ENCODE results near the gene IMPA2. TPM values are rescaled to one million over a fixed set of nuclear protein-coding genes. Genes with fewer than 3 reads are reported as not detected.
"Not testable (repeated sequence)": the region's sequence is repeated elsewhere in the genome, so short reads cannot be mapped to it uniquely, and the experiment has no call there.

Gene IMPA2
- polyA plus RNA-seq, 3 donors = 25.3 to 271 (median 32.6) TPM

- H3K27ac ChIP-seq (ENCODE audit: low read depth, low read length) = no peak overlapping the region
- 33 to 41% (median 40%) methylated on average over 2 of the region's 2 CpGs for WGBS, 3 donors
Measured at GRCh38 chr18:12053289-12053688, 72.0 kb downstream of the IMPA2 start.

GRCh38 chr18:12056034-12056883, 75.0 kb downstream of the IMPA2 start:
- WGBS, 3 donors = 58 to 85% (median 63%) methylated on average over 14 of the region's 14 CpGs
- H3K27ac ChIP-seq (ENCODE audit: low read depth, low read length) = no peak overlapping the region

- WGBS, 3 donors = 78 to 89% (median 80%) methylated on average over 13 to 14 of the region's 14 CpGs
- H3K27ac ChIP-seq (ENCODE audit: low read depth, low read length) = no peak overlapping the region
Measured at GRCh38 chr18:12056884-12057402, 75.6 kb downstream of the IMPA2 start.

- 72 to 77% (median 76%) methylated on average over 14 of the region's 14 CpGs for WGBS, 3 donors
- no peak overlapping the region for H3K27ac ChIP-seq (ENCODE audit: low read depth, low read length)
Measured at GRCh38 chr18:12057419-12058039, 76.2 kb downstream of the IMPA2 start.

- no peak overlapping the region for H3K27ac ChIP-seq (ENCODE audit: low read depth, low read length)
- 86 to 88% (median 87%) methylated on average over 16 of the region's 16 CpGs for WGBS, 3 donors
Measured at GRCh38 chr18:12059334-12060181, 78.3 kb downstream of the IMPA2 start.

- 78 to 83% (median 80%) methylated on average over 20 of the region's 20 CpGs for WGBS, 3 donors
- H3K27ac ChIP-seq (ENCODE audit: low read depth, low read length) = no peak overlapping the region
Measured at GRCh38 chr18:12060182-12060870, 79.0 kb downstream of the IMPA2 start.

- H3K27ac ChIP-seq (ENCODE audit: low read depth, low read length) = no peak overlapping the region
- WGBS, 3 donors = 83 to 86% (median 85%) methylated on average over 14 of the region's 14 CpGs
Measured at GRCh38 chr18:12061685-12062084, 80.4 kb downstream of the IMPA2 start.

GRCh38 chr18:12062974-12063373, 81.7 kb downstream of the IMPA2 start:
- no peak overlapping the region for H3K27ac ChIP-seq (ENCODE audit: low read depth, low read length)
- 54 to 70% (median 61%) methylated on average over 4 of the region's 4 CpGs for WGBS, 3 donors

GRCh38 chr18:12064086-12064763, 82.9 kb downstream of the IMPA2 start:
- 85 to 90% (median 90%) methylated on average over 7 of the region's 7 CpGs for WGBS, 3 donors
- no peak overlapping the region for H3K27ac ChIP-seq (ENCODE audit: low read depth, low read length)

GRCh38 chr18:12065397-12065796, 84.1 kb downstream of the IMPA2 start:
- H3K27ac ChIP-seq (ENCODE audit: low read depth, low read length) = no peak overlapping the region
- WGBS, 3 donors = 72 to 77% (median 75%) methylated on average over 5 of the region's 5 CpGs

- H3K27ac ChIP-seq (ENCODE audit: low read depth, low read length) = no peak overlapping the region
- WGBS, 3 donors = 97 to 98% (median 97%) methylated on average over 38 to 47 of the region's 47 CpGs
Measured at GRCh38 chr18:12066910-12067511, 85.7 kb downstream of the IMPA2 start.

- no peak overlapping the region for H3K27ac ChIP-seq (ENCODE audit: low read depth, low read length)
- 97% methylated on average over 21 to 26 of the region's 26 CpGs for WGBS, 3 donors
Measured at GRCh38 chr18:12067671-12068070, 86.4 kb downstream of the IMPA2 start.

- H3K27ac ChIP-seq (ENCODE audit: low read depth, low read length) = not testable (repeated sequence)
- 72 to 76% (median 73%) methylated on average over 44 of the region's 44 CpGs for WGBS, 3 donors
Measured at GRCh38 chr18:12068316-12068949, 87.1 kb downstream of the IMPA2 start.

GRCh38 chr18:12068950-12069320, 87.6 kb downstream of the IMPA2 start:
- 57 to 67% (median 64%) methylated on average over 3 of the region's 3 CpGs for WGBS, 3 donors
- H3K27ac ChIP-seq (ENCODE audit: low read depth, low read length) = no peak overlapping the region

- H3K27ac ChIP-seq (ENCODE audit: low read depth, low read length) = not testable (repeated sequence)
- 47 to 59% (median 50%) methylated on average over 1 of the region's 1 CpG for WGBS, 3 donors
Measured at GRCh38 chr18:12071066-12071465, 89.8 kb downstream of the IMPA2 start.

- 42 to 71% (median 55%) methylated on average over 1 of the region's 1 CpG for WGBS, 3 donors
- no peak overlapping the region for H3K27ac ChIP-seq (ENCODE audit: low read depth, low read length)
Measured at GRCh38 chr18:12072996-12073395, 91.7 kb downstream of the IMPA2 start.

GRCh38 chr18:12074736-12075135, 93.4 kb downstream of the IMPA2 start:
- H3K27ac ChIP-seq (ENCODE audit: low read depth, low read length) = no peak overlapping the region
- WGBS, 3 donors = 83 to 86% (median 83%) methylated on average over 3 of the region's 3 CpGs

Data from adipose tissue (tissue), 3 donors.